ENCODE results near the gene MYBPC2. TPM values are rescaled to one million over a fixed set of nuclear protein-coding genes. Genes with fewer than 3 reads are reported as not detected.

Gene MYBPC2
- polyA plus RNA-seq, 1 of the 3 experiments (the other 2 are of a cell fraction): not detected

- no peaks in the 10 kb centered on the region for H4K20me1 ChIP-seq (ENCODE audit: insufficient read depth)
- no peaks in the 10 kb centered on the region for H3K36me3 ChIP-seq (replicated peaks in 1 of 2; ENCODE audit: control insufficient read depth in 1 of 2, insufficient read depth in 2 of 2, low read length in 1 of 2)
- no peak overlapping the region for H2AFZ ChIP-seq (ENCODE audit: low read depth)
- no peaks in the 10 kb centered on the region for H3K79me2 ChIP-seq (ENCODE audit: insufficient read depth)
- TF ChIP-seq, protein P1, sequence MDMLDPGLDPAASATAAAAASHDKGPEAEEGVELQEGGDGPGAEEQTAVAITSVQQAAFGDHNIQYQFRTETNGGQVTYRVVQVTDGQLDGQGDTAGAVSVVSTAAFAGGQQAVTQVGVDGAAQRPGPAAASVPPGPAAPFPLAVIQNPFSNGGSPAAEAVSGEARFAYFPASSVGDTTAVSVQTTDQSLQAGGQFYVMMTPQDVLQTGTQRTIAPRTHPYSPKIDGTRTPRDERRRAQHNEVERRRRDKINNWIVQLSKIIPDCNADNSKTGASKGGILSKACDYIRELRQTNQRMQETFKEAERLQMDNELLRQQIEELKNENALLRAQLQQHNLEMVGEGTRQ (IDR thresholded peaks at IDR 0.05; ENCODE audit: borderline replicate concordance, low read depth, low read length): no peak
- TF ChIP-seq NRF1 (IDR thresholded peaks at IDR 0.05; ENCODE audit: low read depth, low read length) (no peak), EP300 (IDR thresholded peaks at IDR 0.05; ENCODE audit: borderline replicate concordance in 1 of 2, low read depth in 1 of 2, low read length in 1 of 2) (no peak), TCF12 (IDR thresholded peaks at IDR 0.05) (no peak), RXRA (IDR thresholded peaks at IDR 0.05; ENCODE audit: borderline replicate concordance, low read depth) (no peak), FOSL2 (IDR thresholded peaks at IDR 0.05; ENCODE audit: borderline replicate concordance, low read depth) (no peak), MEF2A (IDR thresholded peaks at IDR 0.05; ENCODE audit: borderline replicate concordance, low read depth) (no peak), CHD2 (IDR thresholded peaks at IDR 0.05; ENCODE audit: low read length, partially characterized antibody) (no peak), POLR2AphosphoS5 (IDR thresholded peaks at IDR 0.05; ENCODE audit: low read depth, low read length) (no peak), GATA2 (CRISPR knock-in tag; IDR thresholded peaks at IDR 0.05) (no peak), PBX3 (IDR thresholded peaks at IDR 0.05) (no peak), TAF1 (IDR thresholded peaks at IDR 0.05; ENCODE audit: borderline replicate concordance, low read depth, low read length) (no peak)
- TF ChIP-seq, protein P2, sequence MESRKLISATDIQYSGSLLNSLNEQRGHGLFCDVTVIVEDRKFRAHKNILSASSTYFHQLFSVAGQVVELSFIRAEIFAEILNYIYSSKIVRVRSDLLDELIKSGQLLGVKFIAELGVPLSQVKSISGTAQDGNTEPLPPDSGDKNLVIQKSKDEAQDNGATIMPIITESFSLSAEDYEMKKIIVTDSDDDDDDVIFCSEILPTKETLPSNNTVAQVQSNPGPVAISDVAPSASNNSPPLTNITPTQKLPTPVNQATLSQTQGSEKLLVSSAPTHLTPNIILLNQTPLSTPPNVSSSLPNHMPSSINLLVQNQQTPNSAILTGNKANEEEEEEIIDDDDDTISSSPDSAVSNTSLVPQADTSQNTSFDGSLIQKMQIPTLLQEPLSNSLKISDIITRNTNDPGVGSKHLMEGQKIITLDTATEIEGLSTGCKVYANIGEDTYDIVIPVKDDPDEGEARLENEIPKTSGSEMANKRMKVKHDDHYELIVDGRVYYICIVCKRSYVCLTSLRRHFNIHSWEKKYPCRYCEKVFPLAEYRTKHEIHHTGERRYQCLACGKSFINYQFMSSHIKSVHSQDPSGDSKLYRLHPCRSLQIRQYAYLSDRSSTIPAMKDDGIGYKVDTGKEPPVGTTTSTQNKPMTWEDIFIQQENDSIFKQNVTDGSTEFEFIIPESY (IDR thresholded peaks at IDR 0.05; ENCODE audit: borderline replicate concordance, low read depth): no peak
- peaks cover 5% of the 10 kb centered on the region; the same call in 1 of the 2 replicates for H3K27me3 ChIP-seq (ENCODE audit: insufficient read depth)
- H3K9ac ChIP-seq: no peak overlapping the region
- WGBS (ENCODE audit: low lambda C conversion rate): 43% methylated on average over 5 of the region's 5 CpGs
- H3K9me2 ChIP-seq: no peaks in the 10 kb centered on the region
- H3K4me2 ChIP-seq: no peak overlapping the region
- H3K9me3 ChIP-seq: no peaks in the 10 kb centered on the region
- no peak for DNase-seq
- no peak overlapping the region for H3K4me3 ChIP-seq (ENCODE audit: low read depth in 2 of 2, low read length in 1 of 2)
- ChIA-PET POLR2A (no interaction called here), CTCF (interaction anchor here (0.8 to 1.8 kb wide), 5 partner anchors 11 to 100 kb away, joined by 4 to 6 read pairs (median 5); no protein-coding TSS in a partner anchor)
- H3K4me1 ChIP-seq (ENCODE audit: control insufficient read depth in 1 of 2, insufficient read depth in 2 of 2, low read depth in 1 of 2, low read length in 1 of 2): peaks cover 0 to 4% of the 10 kb centered on the region in 2 experiments; a peak in 1 of 4 replicates
- H3K27ac ChIP-seq (ENCODE audit: low read depth in 2 of 2, low read length in 1 of 2): no peak overlapping the region
- H3F3A ChIP-seq (replicated peaks; ENCODE audit: insufficient read depth): no peaks in the 10 kb centered on the region
Observed at GRCh38 chr19:50457300-50457699, 24.6 kb downstream of the MYBPC2 start.

Measured in SK-N-SH (cell line).